NCI-H2196 treated with DMSO at 0.1 percent for 48 hours (cell line): Measurements from ENCODE around the gene ZFR2.

Source experiments
- DNase-seq: peaks from one replicate; lab custom pipeline; 2025; ENCODE audit not compliant: unreplicated experiment; lab: John Stamatoyannopoulos, UW

ZFR2 gene

DNA sequence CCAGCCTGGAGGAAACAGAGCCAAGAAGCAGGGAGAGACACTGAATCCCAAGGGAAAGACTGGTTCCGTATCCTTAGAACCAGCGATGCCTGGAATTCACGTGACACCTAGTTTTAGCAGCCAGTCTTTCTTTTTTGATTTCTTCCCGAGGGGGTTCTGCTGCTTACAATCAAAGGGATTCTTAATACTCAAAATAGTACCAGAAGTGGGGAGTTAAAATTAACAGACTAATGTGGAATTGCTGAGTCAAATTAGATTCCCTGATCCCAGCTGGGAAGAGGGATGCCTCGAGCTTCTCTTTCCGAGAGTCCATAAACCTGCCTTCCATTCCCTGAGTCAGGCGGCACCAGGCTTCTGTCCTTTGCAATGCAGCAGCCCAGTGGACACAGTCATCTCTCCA, 77.9 kb downstream of the ZFR2 start:
- DNase-seq = no peak

DNA sequence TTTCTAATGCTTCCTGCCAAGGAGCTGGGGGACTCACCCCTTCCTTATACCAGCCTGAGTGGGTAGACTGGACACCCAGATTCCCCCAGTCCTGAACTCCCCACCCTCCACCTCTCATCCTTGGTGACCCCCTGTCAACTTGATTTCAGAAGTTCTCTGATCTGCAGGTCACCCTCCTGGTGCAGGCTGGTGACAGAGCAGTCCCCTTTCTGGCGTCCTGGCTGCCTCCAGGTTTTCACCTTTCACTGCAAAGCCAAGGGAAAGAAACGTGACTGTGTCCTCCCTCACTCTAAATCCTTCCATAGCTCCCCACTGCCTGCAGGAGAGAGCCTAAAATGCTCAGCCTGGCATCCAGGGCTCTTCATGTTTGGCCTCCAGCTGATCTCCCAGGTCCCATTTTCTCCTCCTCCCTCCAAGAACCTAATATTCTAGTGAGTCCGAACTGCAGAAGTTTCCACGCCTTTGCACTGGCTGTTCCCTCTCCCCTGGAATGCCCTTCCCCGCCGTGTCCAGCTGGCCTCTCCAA, 78.6 kb downstream of the ZFR2 start:
- no peak for DNase-seq

DNA sequence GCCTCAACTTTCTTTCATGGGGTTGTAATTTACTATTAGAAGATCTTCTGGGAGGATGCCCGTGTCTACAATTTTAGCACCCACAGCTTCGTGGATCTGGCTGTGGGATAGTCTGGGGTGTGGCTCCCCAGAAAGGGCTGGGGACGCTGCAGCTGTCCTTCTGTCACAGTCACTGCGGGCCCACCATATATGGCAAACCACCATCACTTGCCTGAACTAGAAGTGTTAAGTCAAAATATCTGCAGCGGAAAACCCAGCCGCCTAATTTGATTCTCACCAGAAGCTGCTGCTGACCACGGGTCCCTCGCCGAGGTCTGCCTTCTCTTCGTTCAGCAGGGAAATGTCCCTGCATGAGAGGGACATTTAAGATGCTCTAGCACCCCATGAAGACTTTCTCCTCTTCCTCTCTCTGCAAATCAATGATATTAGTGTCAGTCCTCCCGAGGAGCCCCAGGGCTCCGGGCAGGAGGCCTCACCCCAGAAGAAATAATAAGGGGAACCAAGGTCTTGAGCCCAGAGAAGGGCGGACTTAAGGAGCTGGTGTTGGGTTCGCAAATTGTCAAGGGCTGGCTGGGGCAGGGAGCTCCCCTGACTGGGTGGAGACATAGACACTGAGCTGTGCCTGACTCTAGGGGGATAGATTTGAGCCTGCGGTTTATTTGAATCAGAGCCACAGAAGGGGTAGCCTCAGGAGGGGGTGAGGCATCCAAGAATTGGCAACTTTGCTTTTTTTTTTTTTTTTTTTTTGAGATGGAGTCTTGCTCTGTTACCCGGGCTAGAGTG, 79.7 kb downstream of the ZFR2 start:
- DNase-seq = no peak

DNA sequence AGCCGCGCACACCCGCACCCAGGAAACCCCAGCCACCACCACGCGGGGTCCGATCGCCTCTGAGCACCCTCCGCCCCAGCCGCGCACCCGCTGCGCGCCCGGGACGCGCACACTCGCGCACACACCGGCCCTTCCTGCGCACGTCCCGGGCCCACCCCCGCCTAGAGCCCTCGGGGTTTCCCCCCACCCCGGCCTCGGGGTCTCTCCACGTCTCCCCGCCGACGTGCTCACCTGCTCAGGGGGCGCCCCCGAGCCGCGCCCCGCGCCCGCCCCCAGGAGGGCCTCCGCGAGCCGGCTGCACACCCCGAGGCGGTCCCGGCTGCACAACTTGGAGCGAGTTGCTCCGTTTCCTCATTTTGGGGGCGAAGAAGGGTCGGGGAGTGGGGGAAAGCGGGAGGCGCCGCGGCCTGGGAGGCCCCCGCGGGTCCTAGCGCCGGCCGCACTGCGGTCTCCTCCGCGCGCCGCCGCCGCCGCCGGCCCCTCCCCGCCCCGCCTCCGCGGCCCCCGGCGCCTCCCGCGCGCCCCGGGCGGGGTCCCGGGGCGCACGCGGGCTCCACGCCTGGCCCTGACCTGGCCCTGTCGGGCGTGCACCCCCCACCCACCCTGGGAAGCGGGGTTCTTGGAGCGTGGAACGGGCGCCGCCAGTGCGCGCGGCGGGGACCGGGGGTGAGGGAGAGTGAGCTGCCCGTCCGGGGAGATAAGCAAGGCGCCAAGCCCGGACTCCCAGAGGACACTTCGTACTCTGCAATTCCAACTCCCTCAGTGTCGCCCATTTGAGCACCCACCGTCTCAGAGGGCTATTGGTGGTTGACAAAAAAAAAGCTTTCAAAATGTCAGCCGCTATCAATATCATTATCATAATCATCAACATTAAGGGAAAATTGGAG, 82.7 kb downstream of the ZFR2 start, which contains the start of gene MATK:
Gene MATK, minus strand, starts transcription at position 444 of the 887 bp plus-strand sequence. CDS start 1,246 bp downstream, outside the sequence.
- DNase-seq = no peak

DNA sequence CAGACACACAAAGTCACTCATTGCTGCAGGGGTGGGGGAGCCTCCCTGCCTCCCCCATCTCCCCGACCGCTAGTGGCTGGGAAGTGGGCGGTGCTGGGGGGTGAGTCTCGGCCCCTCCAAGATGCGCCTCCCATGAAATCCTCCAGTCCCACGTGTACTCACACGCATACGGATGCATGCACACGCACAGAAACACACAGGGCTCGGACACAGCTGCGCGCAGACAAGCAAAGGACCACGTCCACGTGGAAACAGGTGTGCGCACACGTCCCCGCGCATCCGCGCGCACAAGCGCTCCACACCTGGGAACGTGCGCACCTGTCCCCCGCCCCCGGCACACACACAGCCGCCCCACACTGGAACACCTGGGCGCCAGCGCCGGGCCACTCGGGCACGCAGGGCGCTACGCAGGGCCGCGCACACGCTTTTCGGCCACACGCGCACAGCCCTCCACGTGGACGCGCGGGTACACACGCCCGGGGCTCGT, 83.3 kb downstream of the ZFR2 start:
- DNase-seq = no peak

DNA sequence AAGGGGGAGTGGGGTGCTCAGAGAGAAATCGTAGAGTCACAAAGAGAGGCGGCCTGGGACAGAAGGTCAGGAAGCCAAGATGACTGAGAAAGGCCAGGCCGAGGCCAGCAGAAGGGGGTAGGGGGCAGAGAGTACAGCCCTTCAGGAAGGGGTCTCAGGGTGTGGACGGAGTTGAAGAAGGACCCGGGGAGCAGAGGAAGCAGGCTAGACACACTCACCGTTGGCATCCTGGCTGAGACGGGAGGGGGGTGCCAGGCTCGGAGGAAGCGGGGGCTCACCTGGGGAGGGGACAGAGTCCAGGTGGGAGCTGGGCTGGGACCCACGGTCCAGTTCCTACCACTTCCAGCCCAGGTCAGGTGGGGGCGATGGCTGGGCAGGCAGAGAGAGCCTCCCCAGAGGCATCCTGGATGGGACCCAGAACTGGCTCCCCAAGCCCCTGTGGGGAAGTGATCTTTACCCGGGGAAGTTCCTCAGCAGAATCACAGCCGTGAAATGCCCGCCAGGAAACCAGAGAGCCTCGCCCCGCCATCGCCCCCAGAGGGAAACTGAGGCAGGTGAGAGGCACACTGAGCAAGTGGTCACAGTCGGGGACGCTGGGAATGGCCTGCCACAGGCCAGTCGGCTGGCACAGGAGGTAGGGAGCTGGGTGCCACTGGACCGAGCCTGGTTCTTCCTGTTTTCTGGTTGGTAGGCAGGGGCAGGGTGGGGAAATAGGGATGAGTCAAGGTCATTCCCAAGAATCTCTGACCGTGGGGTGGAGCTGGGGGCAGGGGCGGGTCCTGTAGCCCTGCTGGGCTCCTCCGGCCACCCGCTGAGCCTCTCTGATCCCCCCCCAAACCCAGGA, 84.0 kb downstream of the ZFR2 start:
- DNase-seq = no peak

DNA sequence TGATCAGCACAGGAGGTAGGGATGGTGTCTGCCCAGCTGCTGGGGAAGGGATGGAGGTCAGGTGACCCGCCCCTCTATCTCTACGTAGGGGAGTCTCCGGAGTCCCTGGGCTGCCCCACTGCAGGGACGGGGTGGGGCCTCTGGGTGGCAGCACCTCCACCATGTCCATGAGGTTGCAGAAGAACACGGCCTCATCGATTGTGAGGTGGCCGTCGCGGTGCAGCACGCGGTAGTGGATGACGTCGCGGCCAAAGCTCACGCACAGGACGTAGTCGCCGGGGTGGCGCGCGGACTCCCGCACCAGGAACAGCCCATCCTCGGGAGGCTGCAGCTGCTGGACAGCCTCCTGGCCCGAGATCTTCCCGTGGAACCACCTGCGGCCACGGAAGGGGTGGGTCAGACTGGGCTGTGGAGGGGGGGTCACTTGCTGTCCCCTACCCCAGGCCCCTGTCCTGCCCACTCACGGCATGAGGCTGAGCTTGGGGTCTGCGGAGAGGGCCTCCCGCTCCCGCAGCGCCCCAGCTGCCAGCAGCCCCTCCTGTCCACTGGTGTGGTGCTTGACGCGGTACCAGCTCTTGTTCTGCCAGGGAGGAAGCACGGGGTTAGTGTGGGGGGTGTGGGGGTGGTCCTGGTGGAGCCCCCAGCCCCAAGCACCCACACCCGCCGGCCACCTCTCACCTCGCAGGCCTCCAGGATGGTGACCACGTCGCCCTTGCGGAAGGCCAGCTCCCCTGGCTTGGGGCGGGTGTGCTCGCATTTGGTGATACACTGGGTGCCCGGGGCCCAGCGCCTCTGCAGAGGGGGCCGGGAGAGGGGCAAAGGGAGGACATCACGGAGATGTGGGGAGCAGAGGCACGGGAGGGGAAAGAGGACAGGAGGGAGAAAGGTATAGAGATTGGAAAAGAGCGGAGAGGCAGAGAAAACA, 84.9 kb downstream of the ZFR2 start:
- no peak for DNase-seq

DNA sequence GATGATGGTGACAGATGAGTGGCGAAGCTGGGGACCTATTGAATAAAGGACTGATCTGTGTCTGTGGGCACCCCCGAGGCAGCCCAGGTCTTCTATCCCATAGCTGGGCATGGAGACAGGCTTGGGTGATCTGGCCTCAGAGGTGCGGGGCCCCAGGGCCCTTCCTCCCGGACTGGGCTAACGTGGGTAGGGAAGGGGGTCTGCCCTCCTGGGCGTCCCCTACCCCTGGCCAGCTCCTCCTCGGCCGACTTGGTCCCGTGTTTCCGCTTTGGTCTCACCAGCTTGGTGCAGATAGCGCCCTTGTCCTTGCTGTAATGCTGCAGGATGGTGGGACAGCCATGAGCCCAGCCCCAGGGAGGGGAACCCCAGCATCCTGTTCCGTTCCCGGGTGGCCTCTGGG, 85.9 kb downstream of the ZFR2 start:
- no peak for DNase-seq

DNA sequence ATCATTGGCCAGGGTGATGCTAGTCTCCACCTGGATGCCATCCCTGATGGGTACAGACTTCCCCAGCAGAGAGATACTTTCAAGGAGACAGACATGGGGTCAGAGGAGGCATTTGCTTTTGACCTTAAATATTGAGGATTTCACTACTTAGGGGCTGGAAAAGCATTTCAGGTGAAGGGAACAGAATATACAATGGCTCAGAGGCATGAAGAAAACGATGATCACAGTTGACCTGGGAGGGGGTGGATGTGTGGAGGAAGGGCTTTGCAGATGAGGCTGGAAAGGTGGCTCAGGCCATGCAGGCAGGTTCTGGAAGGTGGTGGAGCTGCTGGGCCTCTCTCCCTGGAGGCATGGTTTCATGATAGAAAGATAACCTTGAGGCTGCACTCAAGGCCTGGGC, 86.5 kb downstream of the ZFR2 start:
- no peak for DNase-seq

DNA sequence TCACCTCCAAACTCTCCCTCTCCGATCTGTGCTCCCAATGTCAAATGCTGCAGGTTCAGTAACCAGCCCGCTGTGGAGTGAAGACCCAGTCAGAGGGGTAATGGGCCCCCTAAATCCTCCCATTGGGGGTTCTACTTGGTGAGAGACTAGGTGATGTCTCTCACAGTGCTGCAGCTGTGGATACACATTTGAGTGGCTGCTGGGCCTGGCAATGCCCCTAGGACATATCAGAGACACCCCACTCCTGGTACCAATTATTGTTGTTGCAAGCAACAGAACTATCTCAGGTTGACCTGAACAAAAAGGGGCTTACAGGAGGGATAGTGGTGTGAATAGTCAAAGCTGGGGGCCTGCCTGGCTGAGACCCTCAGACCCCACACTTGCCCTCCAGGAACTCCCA, 87.2 kb downstream of the ZFR2 start:
- no peak for DNase-seq

DNA sequence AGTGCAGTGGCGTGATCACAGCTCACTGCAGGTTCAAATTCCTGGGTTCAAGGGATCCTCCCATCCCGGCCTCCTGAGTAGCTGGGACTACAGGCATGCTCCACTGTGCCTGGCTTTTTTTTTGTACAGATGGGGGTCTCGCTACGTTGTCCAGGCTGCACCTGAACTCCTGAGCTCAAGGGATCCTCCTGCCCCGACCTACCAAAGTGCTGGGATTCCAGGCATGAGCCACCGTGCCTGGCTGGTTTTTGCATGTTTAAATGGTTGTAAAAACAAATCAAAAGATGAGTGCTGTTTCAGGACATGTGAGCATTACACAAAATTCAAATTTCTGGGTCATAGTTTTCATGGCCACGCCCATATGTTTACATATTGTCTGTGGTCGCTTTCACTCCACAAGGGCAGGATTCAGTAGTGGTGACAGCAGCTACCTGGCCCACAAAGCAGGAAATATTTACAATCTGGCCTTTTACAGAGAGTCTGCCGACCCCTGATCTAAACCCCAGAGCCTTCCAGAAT, 88.0 kb downstream of the ZFR2 start:
- DNase-seq = no peak

DNA sequence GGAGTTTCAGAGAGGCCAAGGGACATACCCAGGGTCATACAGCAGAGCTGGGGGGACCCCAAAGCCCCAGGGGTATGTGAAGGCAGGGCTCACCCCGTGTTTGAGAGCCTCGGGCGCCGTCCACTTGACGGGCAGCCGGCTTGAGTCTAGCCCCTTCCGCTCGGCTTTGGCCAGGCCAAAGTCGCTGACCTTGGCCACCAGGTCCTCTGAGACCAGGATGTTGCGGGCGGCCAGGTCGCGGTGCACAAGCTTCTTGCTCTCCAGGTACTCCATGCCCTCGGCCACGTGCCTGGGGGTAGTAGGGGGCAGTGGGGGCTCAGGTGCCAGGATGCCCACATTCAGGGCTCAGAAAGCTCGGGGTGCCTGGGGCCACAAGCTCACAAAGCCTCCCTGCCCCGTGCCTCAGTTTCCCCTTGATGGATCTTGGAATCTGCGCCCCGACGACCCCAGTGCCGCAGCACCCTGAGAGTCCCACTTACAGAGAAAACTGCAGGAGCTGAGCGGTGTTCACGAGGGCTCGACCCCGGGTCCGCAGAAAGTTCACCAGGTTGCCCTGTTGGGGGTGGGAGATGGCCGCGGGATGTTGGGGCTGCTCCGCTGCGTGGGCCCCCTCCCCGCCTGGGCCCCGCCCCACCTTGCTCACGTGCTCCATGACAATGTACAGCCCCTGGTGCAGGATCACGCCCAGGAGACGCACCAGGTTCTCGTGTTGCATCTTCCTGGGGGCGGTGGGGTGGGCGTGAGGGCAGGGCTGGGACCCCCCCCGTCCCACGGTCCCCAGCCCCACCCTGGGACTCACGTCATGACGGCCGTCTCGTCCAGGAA, 89.7 kb downstream of the ZFR2 start:
- no peak for DNase-seq

DNA sequence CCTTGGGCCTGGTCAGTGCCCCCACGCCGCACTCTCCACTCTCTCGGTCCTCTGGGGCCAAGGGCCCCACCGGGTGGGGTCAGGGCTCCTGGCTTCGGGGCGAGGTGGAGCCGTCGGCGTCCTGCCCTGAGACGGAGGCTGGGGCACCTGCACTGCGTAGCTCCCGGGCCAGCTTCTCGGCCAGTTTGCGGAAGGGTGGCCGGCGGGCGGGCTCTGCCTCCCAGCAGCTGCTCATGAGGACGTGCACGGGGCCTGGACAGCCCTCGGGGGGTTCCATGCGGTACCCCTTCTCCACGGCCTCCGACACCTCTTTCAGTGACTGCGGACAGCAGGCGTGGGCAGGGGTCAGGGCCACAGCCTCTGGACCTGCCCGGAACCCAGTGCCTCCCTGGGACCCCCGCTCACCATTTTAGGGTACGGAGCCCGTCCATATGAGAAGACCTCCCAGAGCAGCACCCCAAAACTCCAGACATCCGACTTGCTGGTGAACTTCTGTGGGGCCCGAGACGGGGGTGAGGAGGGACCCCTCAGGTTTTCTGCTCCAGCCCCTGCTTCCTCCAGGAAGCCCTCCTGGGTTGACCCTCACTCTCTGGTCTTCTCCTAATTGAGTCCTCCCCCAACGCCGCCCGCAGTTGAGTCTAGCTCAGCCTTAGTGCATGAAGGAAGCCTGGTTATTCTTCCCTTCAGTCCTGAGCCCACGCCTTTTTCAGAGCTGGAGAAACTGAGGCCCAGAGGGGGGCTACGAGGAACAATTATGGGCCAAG, 90.6 kb downstream of the ZFR2 start:
- DNase-seq = no peak

DNA sequence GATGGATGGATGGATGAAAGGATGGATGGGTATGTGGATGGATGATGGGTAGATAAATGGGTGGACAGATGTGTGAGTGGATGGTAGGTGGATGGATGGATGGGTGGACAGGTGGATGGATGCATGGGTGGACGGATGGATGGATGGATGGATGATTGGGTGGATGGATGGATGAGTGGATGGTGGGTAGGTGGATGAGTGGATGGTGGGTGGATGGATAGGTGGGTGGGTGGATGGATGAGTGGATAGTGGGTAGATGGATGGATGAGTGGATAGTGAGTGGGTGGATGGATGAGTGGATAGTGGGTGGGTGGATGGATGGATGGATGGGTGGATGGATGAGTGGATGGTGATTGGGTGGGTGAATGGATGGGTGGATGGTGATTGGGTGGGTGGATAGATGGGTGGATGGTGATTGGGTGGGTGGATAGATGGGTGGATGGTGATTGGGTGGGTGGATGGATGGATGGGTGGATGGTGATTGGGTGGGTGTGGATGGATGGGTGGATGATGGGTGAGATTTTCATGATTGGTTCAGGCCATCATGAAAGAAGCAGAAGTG, 92.3 kb downstream of the ZFR2 start:
- DNase-seq = no peak

DNA sequence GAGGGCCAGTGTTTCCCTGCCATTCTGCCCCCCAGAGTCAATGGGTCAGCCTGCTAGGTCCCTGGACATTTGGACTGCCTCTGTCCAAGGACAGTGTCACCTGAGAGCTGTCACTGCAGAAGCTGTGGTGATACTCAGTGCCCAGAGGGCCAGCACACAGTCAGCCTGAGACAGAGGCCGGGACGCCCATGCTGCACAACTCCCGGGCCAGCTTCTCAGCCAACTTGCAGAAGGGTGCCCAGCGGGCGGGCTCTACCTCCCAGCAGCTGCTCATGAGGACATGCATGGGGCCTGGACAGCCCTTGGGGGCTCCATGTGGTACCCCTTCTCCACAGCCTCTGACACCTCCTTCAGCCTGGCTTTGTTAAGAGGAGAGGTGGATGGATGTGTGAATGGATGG, 93.0 kb downstream of the ZFR2 start:
- no peak for DNase-seq

DNA sequence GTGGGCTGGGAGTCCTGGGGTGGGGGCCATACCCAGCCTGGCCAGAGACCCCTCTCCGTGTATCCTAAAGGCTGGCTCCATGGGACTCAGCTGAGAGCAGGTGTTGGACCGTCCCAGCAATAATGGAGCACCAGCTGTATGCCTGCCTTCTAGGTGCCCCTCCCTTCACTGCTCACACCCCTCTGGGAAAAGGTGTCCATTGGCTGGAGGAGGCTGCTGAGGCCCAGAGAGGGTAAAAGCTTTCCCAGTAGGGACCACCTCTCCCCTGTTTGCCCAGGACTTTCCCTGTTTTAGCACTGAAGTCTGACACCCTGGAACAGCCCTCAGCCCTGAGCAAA, 93.5 kb downstream of the ZFR2 start:
- no peak for DNase-seq

DNA sequence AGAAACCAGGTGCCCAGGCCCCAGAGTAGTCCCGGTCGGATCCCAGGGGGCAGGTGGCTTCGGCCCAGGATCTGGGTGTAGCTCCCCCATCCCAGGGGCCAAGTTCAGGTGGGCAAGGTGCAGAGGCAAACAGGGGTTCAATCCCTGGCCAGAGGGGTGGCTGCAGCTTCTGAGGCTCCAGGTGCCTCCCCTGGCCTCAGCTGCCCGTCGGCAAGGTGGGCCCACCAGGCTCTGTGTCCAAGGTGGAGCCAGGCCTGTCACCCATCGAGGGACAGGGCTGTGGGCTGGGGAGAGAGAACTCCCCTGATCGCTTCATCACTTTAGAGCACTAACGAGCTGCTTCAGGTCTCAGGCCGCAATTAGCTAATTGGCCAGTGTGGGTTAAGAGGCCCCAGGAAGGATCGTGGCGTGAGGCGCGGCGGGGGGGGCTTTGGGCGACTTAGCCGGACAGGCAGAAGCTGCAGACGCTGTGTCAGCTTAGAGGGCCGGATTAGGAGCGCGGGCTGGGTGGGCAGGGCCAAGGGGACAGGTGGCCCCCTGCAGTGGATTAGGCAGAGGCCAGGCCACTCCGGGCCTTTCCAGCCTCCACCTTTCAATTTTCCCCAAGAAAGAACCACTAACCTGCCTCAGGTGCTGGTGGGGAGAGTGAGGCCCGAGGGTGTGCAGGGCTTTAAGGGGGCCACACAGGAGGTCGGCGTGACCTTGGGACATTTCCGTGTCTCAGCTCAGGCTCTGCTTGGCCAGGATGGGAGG, 94.0 kb downstream of the ZFR2 start:
- DNase-seq = no peak
